ENCODE data around the gene CLEC7A. TPM values are rescaled to one million over a fixed set of nuclear protein-coding genes. Genes with fewer than 3 reads are reported as not detected.
A peak's percentile ranks its signal among the peaks of the same experiment; 100 is the strongest.

CLEC7A gene
- total RNA-seq, 1 donor from 2014 or later = 6.0 TPM

- no peak overlapping the region for H3K27ac ChIP-seq
- no peak overlapping the region for H3K4me3 ChIP-seq
- H3K27me3 ChIP-seq = no peaks in the 10 kb centered on the region
- DNase-seq (ENCODE audit: low spot score in 2 of 2) = no peak
- no peak for TF ChIP-seq CTCF (IDR thresholded peaks at IDR 0.05)
- no peaks in the 10 kb centered on the region for H3K36me3 ChIP-seq
- intact Hi-C loops (cut with DNase I) = no loop called here
- no peaks in the 10 kb centered on the region for H3K9me3 ChIP-seq
- H3K4me1 ChIP-seq = no peaks in the 10 kb centered on the region
Measured at GRCh38 chr12:10069976-10070375, 60.0 kb downstream of the CLEC7A start.

- Histone ChIP-seq H3K36me3 (no peaks in the 10 kb centered on the region), H3K9me3 (no peaks in the 10 kb centered on the region), H3K27me3 (no peaks in the 10 kb centered on the region), H3K4me1 (no peaks in the 10 kb centered on the region), H3K4me3 (no peak overlapping the region), H3K27ac (peak overlapping the region in 1 of 2 donors; percentile 27)
- DNase-seq (ENCODE audit: low spot score in 2 of 2) = no peak
- intact Hi-C loops (cut with DNase I) = no loop called here
- no peak for TF ChIP-seq CTCF (IDR thresholded peaks at IDR 0.05)
Measured at GRCh38 chr12:10069099-10069498, 60.9 kb downstream of the CLEC7A start.

- DNase-seq (ENCODE audit: low spot score in 2 of 2) = no peak
- intact Hi-C loops (cut with DNase I) = no loop called here
- H3K4me3 ChIP-seq = no peak overlapping the region
- no peaks in the 10 kb centered on the region for H3K4me1 ChIP-seq
- H3K27me3 ChIP-seq = no peaks in the 10 kb centered on the region
- H3K9me3 ChIP-seq = no peaks in the 10 kb centered on the region
- H3K27ac ChIP-seq = peak overlapping the region; percentile 18 to 27
- H3K36me3 ChIP-seq = no peaks in the 10 kb centered on the region
- no peak for TF ChIP-seq CTCF (IDR thresholded peaks at IDR 0.05)
Measured at GRCh38 chr12:10068644-10069043, 61.4 kb downstream of the CLEC7A start.

- no peak for TF ChIP-seq CTCF (IDR thresholded peaks at IDR 0.05)
- Histone ChIP-seq H3K27ac (no peak overlapping the region), H3K4me1 (no peaks in the 10 kb centered on the region), H3K27me3 (no peaks in the 10 kb centered on the region), H3K36me3 (no peaks in the 10 kb centered on the region), H3K9me3 (no peaks in the 10 kb centered on the region), H3K4me3 (no peak overlapping the region)
- DNase-seq (ENCODE audit: low spot score in 2 of 2) = no peak
- intact Hi-C loops (cut with DNase I) = no loop called here
Measured at GRCh38 chr12:10067942-10068341, 62.1 kb downstream of the CLEC7A start.

- no peak overlapping the region for H3K27ac ChIP-seq
Measured at GRCh38 chr12:10067264-10067663, 62.7 kb downstream of the CLEC7A start.

More at GRCh38 chr12:10067264-10067663, 62.7 kb downstream of the CLEC7A start:
- no peaks in the 10 kb centered on the region for H3K36me3 ChIP-seq
- no peaks in the 10 kb centered on the region for H3K9me3 ChIP-seq
- intact Hi-C loops (cut with DNase I) = no loop called here
- no peaks in the 10 kb centered on the region for H3K27me3 ChIP-seq
- DNase-seq (ENCODE audit: low spot score in 2 of 2) = no peak
- TF ChIP-seq CTCF (IDR thresholded peaks at IDR 0.05) = no peak
- no peaks in the 10 kb centered on the region for H3K4me1 ChIP-seq
- H3K4me3 ChIP-seq = no peak overlapping the region

Other genes starting within 250 kb of the CLEC7A start
- not detected for gene KLRF2, start 248.7 kb downstream of the CLEC7A start, total RNA-seq
- gene CLEC2A, start 197.8 kb downstream of the CLEC7A start, total RNA-seq = not detected
- not detected for gene CLEC12A, start 158.8 kb downstream of the CLEC7A start, total RNA-seq
- not detected for gene CLEC1B, start 131.1 kb downstream of the CLEC7A start, total RNA-seq
- not detected for gene CLEC12B, start 119.6 kb downstream of the CLEC7A start, total RNA-seq
- gene CLEC9A, start 99.5 kb downstream of the CLEC7A start, total RNA-seq = not detected
- gene CLEC1A, start 31.2 kb downstream of the CLEC7A start, total RNA-seq = 13.2 TPM
- 2.1 TPM for gene OLR1, start 41.9 kb upstream of the CLEC7A start, total RNA-seq
- not detected for gene TMEM52B, start 48.8 kb upstream of the CLEC7A start, total RNA-seq
- gene GABARAPL1, start 82.7 kb upstream of the CLEC7A start, total RNA-seq = 239 TPM
- gene KLRD1, start 177.7 kb upstream of the CLEC7A start, total RNA-seq = 0.11 TPM

Data from ascending aorta (tissue), 2 donors.